ENCODE data around the gene ADM2. TPM values are rescaled to one million over a fixed set of nuclear protein-coding genes. Genes with fewer than 3 reads are reported as not detected.

Gene ADM2, protein sequence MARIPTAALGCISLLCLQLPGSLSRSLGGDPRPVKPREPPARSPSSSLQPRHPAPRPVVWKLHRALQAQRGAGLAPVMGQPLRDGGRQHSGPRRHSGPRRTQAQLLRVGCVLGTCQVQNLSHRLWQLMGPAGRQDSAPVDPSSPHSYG
- total RNA-seq: 2.7 and 4.3 TPM in 2 replicates

DNA sequence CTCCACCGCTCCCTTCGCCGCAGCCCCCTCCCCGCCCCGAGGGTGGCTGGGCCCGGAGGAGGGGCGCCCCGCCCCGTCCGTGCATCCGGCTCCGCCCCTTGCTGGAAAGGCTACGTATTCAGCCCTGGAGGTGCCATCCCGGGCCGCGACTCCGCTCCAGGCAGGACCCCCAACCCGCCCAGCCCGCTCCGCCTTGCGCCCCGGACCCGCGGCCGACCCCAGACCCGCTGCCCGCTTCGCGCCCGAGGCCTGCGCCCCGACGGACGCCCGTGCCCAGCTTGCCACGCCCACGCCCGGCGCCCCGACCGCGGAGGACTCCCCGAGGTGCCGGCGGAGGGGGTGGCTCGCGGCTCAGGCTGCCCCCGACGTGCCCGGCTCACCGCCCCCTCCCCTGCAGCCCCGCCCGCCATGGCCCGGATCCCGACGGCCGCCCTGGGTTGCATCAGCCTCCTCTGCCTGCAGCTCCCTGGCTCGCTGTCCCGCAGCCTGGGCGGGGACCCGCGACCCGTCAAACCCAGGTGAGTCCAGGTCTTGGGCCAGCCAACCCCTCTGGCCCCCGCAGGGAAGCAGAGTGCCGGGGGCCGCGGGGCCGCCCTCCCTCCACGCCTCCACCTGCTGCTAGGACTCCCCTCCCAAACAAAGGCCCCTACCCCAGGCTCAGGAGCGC is at the start of gene ADM2:
Gene ADM2 (plus strand): TSS at position 104 of the 667 bp plus-strand sequence. CDS start 305 bp downstream, at position 409.

DNA sequence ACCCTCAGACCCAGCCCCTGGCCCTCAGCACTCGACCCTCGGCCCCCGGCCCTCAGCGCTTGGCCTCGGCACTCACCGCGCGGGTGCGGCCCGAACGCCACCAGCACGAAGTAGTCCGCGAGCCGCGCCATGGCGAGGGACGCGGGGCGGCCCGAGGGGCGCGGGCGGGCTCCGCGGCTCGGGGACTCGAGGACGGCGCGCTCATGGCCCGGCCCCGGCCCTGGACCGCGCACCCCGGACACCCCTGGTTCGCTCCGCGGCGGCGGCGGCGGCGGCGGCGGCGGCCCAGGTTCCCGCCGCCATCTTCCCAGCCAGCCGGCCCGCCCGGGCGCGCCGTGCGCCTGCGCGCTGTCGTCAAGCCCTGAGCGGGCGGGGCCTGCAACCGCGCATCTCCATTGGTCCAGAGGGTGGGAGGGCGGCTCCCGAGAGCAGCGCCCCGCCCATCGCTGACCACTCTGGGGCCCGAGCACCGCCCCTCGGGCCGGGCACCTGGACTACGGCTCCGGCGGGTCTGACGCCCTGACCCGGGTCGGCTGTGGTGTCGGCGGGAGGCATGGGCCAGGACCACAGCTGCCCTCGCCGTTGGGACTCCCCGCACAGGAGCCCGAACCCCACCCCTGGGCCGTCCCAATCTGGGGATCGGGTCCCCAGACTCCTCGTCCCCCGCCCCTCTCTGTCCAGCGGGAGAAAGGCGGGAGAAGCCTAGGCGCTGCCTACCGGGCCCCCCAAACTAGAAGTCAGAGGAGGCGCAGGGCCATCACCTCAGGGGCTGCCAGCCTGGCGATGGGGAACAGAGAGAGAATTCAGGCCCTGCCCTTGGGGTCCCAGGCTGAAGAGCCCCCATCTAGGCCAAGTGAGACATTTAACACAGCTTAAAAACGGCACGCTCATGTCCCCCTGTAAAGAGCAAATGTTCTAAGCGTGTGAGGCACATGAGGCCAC is 6.4 kb upstream of the ADM2 start, which contains the start of gene SBF1:
Gene SBF1 (minus strand): TSS at position 326 of the 942 bp plus-strand sequence. CDS start 195 bp downstream, at position 131.

DNA sequence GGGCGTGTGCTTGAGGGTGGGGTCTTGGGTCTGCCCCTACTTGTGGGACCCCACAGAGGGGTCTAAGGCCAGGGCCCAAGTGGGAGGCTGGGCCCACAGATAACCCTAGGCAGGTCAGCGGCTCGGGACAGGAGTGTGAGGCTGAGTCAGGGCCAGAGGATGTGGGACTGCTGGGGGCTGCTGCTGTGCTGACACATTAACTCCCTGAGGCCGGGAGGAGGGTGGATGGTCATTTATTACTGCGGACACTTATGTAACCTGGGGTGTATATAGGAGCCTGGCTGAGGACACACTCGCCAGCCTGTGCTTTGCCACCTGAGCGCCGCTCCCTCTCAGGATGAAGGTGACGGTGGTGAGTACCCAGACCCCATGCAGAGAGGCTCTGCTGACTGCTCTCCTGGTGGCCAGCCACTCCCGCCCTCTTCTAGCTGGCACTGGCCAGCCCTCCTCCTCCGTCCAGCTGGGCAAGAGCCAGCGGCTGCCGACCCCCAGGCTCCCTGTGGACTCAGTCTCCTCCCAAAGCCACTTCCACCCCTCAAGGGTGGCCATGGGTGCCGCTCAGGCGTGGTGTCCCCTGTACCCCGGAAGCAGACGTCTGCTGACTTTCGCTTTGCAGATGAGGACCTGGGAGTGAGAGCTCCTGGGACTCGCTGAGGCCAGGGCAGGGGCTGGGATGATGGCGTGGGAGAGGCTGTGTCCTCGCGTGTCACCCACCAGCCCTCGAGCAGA is 5.4 kb downstream of the ADM2 start, which contains the start of gene MIOX:
Gene MIOX (plus strand): TSS at position 299 of the 729 bp plus-strand sequence. CDS start 39 bp downstream, at position 338.

DNA sequence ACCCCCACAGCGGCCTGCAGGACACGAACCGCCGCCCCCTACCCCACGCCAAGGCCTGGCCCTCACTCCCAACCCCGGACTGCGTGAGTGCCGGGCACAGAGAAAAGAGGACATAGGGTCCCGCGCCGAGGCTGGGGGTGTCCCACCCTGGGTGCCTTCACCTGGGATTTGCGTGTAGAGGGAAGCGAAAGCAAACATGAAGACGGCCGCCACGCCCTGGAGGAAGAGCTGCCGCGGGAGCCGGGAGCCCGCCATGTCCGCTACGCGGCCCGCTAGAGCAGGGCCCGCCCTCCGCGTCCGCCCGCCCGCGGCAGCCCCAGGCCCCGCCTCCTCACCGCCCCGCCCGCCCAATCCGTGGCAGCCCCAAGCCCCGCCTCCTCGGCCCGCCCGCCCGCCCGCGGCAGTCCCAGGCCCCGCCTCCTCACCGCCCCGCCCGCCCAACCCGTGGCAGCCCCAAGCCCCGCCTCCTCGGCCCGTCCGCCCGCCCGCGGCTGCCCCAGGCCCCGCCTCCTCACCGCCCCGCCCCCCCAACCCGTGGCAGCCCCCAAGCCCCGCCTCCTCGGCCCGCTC is 26.2 kb downstream of the ADM2 start, which contains the start of gene LMF2:
Gene LMF2 (minus strand): TSS at position 282 of the 570 bp plus-strand sequence. CDS start 27 bp downstream, at position 255.

DNA sequence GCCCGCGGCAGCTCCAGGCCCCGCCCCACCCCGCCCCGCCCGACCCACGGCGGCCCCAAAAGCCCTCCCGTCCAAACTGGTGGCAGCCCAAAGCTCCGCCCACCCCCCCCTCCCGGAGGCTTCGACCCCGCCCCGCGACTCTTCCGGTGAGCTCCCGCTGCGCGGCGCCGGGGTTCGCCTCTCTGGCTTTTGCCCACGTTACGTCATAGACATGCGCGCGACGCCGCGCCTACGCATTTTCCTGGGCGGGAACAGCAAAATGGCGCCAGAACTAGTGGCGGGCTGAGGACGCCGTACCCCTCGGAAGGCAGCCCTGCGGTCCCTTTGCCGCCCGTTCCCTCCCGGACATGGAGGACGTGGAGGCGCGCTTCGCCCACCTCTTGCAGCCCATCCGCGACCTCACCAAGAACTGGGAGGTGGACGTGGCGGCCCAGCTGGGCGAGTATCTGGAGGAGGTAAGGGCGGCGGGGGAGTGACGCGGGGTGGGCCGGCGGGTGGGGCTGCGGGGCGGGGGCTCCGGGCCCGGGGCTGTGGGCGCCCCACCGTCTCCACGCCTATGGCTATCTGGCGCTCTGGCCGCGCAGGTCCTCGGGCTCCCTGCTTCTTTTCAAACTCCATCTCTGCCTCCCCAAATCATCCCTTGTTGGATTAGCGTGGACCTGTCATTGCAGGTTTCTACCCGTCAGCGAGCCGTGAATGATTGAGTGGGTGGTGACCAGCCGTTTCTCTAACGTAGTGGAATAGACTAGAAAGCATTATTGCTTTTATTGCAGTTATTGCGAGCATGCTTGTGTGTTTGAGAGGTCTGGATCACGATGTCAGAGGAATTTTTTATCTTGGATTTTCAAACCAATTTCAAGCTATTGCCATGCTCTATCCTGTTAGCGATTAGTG is 26.9 kb downstream of the ADM2 start, which contains the start of gene NCAPH2:
Gene NCAPH2 (plus strand): TSS at position 234 of the 894 bp plus-strand sequence. CDS start 114 bp downstream, at position 348.

DNA sequence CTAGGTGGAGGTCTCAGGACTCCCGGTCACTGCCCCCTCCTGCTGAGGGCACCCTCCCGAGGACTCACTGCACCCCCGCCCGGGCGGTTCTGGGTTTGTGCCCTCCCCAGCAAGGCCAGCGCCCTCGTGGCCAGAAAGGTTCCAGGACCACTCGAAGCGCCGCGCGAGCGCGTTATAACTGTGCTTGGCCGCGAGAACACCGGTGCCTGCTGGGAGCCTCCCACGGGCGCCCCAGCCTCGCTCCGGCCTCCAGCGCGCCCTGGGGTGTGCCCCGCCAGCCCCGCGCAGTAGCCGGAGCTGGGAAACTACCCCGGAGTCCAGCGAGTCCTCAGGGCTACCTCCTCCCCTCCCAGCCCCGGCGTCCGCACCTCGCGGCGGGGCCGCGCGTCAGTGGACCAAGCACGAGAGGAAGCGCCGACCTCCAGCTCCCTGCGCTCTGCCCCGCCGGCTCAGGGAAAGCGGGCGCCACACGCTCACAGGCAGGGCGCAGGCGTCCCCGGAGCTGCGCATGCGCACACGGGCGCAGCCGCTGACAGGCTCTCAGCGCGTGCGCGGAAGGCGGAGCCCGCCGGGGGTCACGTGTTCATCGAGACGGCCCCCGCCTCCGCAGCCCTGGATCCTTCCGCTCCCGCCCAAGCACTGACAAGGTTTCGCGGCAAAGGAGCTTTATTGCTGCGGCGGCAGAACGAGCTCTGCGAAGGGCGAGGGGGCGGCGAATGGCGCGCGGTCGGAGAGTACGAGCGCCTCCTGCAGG is 43.9 kb downstream of the ADM2 start, which contains the start of gene SCO2:
Gene SCO2 (minus strand): TSS at position 495 of the 754 bp plus-strand sequence. CDS start 1,187 bp downstream, outside the sequence.

DNA sequence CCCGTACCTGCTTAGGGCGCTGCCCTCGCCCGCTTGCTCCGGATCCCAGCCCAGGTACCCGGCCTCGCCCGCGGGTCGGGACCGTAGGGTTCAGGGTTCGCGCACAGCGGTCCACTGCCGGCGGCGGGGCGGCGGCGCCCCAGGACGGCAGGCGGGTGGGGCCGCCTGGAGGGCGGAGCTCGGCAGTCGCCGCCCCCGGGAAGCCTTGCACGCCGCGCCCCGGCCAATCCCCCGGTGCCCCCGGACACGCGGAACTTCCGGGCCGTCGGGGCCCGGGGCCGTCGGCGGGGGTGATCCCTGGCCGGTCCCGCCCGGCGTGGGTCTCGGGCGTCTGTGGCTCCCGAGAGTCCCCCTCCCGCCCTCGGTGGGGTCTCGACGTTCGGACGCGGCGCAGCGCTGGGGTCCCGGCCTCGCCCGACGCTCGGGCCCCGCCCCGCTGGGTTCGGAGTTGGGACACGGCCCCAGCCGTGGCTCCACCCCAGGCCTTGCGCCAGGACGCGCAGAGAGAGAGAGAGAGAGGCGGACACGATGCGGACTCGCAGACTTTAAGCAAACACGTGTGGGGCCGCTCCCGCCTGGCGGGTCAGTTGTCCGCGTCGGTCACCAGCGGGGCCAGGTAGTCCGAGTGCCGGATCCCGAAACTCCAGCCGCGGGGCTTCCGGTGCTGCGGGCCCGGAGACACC is 48.7 kb downstream of the ADM2 start, which contains the start of gene TYMP:
Gene TYMP (minus strand): TSS at position 116 of the 683 bp plus-strand sequence. CDS start 303 bp downstream, outside the sequence.

Other genes with a start within 250 kb of the ADM2 start
- 19.4 and 23.6 TPM in 2 replicates for gene TUBGCP6, start 236.5 kb upstream of the ADM2 start, total RNA-seq
- 16.9 and 17.7 TPM in 2 replicates for gene HDAC10, start 230.3 kb upstream of the ADM2 start, total RNA-seq
- gene MAPK12, start 219.9 kb upstream of the ADM2 start, total RNA-seq: 11.7 and 27.7 TPM in 2 replicates
- 2.8 and 5.8 TPM in 2 replicates for gene MAPK11, start 211.2 kb upstream of the ADM2 start, total RNA-seq
- gene PLXNB2, start 173.9 kb upstream of the ADM2 start, total RNA-seq: 127 and 141 TPM in 2 replicates
- 0.96 and 1.7 TPM in 2 replicates for gene DENND6B, start 154.5 kb upstream of the ADM2 start, total RNA-seq
- gene PPP6R2, start 138.2 kb upstream of the ADM2 start, total RNA-seq: 44.8 and 55.9 TPM in 2 replicates
- 102 and 137 TPM in 2 replicates for gene SBF1, start 6.5 kb upstream of the ADM2 start, total RNA-seq
- gene MIOX, start 5.3 kb downstream of the ADM2 start, total RNA-seq: 0.72 TPM in 1 of 2 replicates, not detected in the other
- 21.7 and 31.5 TPM in 2 replicates for gene LMF2, start 26.2 kb downstream of the ADM2 start, total RNA-seq
- 24.7 and 28.9 TPM in 2 replicates for gene NCAPH2, start 26.7 kb downstream of the ADM2 start, total RNA-seq
- 0.72 and 10.2 TPM in 2 replicates for gene SCO2, start 44.1 kb downstream of the ADM2 start, total RNA-seq
- gene TYMP, start 48.5 kb downstream of the ADM2 start, total RNA-seq: 22.0 and 234 TPM in 2 replicates
- gene KLHDC7B, start 64.4 kb downstream of the ADM2 start, total RNA-seq: 0.24 and 0.43 TPM in 2 replicates
- not detected in 2 replicates for gene SYCE3, start 81.4 kb downstream of the ADM2 start, total RNA-seq
- gene CPT1B, start 96.9 kb downstream of the ADM2 start, total RNA-seq: 2.2 TPM in 1 of 2 replicates, not detected in the other
- gene CHKB, start 101.3 kb downstream of the ADM2 start, total RNA-seq: 23.7 and 32.0 TPM in 2 replicates
- gene MAPK8IP2, start 119.2 kb downstream of the ADM2 start, total RNA-seq: 0.43 and 0.48 TPM in 2 replicates
- 19.6 and 27.7 TPM in 2 replicates for gene ARSA, start 146.6 kb downstream of the ADM2 start, total RNA-seq
- gene SHANK3, start 191.3 kb downstream of the ADM2 start, total RNA-seq: 1.5 and 2.7 TPM in 2 replicates